Activated CD8-positive, alpha-beta memory T cell treated with anti-CD3 and anti-CD28 coated beads for 4 hours (primary cell): ENCODE results near the gene SLC25A21.

Experiments used
- DNase-seq, 2 donors: peaks; one replicate each; pipeline ENCODE4 v3.0.0-alpha.2; 2020; ENCODE audit warnings: low read depth in 2 of 2

SLC25A21 gene

DNA sequence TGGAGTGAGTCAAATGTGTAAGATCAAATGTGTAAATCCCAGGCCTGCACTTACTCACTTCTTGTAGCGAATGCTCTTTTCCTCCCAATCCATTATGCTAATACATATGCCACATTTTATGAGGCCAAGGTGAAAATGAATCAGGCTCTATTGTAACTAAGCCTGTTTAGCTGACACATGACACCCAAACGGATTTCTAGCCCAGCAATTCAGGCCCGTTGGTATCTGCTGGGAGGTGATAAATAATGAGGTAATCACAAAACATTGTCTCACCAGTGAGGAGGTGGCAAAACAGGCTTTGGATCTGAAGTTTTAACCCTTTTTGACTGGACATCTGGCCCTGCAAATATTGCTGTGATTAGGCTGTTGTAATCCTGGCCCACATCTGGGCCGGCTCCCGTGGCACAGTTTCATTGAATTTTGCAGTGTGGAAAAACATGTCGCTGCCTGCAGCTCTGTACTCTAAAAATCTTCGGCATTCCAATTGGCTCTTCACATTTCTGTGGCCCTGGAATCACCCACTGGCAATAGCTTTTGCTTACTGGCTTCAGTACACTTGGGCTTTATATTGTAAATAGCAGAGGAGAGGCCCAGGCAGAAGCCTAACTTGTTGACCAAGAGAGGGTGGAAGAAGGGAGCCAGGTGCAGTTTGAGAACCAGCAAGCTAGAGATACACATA lies 404.7 kb downstream of the SLC25A21 start:
- no peak for DNase-seq

DNA sequence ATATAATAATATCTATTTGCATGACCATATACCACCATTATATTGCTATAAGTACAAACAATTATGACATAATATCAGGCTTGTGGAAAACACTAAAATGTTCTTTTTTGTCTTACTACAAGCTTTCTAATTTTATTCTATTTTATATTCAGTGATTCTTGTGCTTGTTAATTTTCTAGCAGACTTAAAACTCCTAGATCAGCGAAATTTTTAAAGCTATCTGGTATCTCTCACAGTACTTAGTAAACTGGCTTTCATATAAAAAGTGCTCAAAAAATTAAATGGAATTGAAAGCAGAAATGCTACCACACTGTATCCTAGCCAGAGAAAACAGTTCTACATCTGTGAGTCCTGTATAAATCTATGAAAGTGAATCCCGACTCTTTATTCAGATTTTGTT lies 405.4 kb downstream of the SLC25A21 start:
- no peak for DNase-seq

DNA sequence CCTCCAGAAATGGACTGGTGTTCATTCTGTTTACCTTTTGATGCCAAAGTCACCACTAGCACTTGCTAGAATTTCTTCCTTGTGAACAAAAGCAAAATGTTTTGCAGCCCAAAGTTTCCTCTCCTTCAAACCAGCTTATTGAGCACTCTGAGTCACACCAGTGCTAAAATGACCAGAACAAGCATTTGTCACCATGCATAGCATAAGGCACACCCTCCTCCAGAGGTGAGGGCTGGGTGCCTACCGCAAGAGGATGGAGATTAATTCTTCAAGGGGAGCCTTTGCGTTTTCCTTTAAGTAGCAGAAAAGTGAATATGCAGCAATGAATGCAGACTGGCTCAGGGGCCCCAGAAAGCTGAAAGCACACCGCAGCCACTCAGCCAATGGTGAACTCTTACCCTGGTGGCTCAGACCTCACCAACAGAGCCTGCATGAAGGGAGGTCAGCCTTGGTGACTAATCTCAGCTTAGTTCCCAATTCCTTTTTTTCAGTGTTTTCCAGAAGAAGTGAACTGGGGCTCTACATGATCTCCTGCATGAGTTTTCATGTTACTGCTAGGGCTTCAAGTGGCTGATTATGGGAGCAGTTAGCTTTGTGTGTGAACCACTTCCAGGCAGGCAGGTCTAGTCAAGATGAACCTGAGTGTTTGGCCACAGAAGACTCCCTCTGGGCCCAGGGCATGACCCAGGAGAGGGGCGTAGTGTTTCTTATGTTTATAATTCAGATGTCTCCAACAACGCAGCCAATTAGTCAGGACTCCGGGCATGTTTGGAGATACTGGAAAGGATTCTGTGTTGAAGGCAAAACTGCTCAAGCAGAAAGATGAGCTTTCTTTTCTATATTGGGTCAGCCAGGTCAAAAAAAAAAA lies 414.4 kb downstream of the SLC25A21 start:
- no peak for DNase-seq

DNA sequence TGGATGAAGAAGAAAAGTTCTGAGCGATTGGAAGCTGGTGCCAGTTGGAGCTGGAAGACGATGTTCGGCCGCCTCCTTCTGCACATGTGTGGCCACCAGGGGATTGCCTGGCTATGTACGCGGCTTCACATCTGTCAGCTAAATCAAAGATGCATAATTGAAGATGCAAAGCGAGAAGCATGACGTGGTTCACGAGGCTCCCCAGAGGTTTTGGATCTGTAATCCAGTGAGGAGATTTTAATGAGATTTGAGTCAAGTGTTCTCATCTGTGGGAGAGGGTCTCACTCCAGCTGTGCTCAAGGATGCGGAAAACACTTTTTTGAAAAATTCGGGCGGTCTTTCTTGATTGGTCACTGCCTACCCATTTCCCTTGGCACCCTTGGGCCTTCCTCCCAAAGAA lies 416.2 kb downstream of the SLC25A21 start:
- no peak for DNase-seq

DNA sequence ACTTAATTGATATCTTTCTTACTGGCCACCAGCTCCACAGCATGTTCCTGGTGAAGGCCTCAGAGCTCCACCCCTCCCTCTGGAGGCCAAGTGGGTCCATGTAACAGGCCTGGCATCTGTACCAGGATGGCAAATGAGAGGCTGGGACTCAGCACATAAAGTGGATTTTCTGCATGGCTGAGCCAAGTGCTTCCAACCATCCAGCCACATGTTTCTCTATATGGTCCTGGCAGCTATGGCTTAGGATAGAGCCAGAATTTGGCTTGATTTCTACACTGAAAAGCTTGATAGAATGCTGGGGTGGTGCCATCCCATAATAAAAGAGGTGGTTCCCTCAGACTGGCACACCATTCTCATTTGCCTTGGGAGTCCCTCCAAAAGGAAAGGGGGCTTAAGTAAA lies 416.6 kb downstream of the SLC25A21 start:
- no peak for DNase-seq

DNA sequence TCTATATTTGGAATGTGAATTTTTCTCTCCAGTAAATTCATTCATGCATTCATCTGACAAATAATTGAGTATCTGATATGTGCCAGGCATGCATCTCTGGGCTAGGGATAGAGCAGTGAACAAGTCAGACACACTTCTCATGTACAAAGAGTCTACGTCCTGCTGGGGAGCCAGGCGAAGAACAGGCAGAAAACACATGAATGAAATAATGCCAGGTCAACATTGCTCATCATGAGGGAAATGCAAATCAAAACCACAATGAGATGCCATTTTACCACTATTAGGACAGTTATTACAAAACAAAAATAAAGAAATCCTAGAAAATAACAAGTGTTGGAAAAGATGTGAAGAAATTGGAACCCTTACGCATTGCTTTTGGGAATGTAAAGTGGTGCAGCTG lies 420.5 kb downstream of the SLC25A21 start:
- DNase-seq, result no peak

DNA sequence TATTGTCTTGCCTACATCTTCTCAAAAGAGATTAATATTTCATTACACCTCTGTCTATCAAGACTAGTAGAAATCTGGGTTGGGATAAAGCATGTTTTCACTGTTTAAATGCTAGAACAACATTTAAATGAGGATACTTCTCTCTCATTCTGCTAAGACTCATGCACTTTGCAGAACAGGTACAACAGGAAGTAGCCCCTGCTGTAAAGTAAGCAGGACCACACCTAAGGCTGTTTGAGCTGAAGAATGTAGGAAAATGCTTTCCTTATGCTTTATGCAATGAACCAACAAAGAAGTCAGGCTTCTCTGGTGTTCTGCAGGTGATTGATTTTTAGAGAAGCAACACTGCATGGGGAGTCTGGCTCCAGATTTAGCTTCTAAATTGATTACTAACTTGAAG lies 421.3 kb downstream of the SLC25A21 start:
- DNase-seq, result no peak

DNA sequence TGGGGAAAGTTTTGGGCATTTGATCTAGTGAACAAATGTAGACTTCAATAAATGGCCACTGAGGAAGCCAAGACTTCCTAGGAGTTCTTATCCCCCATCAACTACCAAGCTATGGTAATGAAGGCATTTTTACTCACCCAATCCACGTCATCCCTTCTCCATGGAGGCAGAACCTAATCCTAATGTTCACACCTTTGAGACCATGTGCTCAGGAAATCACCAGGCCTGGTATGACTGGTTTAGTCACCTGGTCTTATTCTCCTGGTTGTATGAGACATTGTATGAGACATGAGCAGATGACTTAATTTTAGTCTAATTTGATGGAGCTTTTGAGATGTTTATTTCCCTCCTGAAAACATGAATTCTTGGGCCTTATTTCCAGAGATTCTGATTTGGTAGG lies 422.2 kb downstream of the SLC25A21 start:
- no peak for DNase-seq

DNA sequence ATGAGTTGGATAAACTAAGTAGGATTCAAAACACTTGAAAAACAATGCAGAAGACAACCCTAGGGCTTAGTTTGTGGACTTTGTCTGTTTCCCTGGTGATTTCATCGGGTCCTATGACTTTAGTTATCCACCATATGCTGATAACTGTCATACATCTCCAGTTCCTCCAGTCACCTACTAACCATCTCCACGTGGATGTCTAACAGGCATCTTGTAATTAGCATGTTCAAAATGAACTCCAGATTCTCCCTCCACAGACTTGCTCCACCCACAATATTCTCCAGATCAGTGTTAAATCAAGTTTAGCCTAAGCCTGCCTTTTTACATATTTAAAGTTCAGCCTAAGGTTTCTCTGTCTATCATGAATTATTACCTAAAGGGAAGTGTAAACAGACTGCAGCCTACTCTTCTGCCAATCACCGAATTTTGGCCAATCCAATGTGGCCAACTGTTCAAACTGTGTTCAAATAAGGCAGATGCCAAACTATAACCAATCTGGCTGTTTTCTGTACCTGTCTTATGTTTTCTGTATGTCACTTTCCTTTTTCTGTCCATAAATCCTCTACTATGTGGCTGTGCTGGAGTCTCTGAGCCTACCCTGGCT lies 423.7 kb downstream of the SLC25A21 start:
- no peak for DNase-seq

DNA sequence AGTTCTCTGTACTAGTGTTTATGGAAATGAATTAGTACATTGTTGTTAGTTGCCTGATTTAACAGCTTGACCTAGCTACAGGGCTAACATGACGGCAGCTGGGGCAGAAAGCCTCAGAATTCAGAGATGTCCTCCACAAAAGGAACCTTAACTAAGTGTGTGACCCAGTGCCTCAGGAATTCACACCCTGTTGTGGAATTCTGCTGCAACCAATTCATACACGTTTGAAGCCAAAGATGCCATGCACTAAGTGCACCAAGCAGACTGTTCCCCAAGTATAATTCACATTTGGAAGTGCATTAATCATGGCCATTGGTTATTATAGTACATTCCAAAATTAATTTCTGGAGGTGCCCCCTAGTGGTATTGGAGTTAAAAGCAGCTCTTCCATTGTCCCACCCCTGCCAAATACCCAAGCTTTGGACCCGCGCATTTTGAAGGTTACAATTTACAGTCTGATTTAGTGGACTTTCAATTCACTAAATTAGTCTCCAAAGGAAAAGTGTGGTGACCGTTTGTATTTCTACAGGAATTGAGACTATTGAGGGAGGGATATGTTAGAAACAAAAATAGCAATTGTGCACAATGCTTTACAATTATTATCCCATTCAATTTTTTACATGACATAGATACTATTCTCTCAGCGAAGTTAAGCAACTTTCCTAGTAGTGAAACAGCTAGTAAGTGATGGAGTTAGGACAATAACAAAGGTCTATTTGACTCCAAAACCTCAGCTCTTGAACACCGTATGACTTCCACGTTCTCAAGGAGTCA lies 424.8 kb downstream of the SLC25A21 start:
- DNase-seq, result no peak

DNA sequence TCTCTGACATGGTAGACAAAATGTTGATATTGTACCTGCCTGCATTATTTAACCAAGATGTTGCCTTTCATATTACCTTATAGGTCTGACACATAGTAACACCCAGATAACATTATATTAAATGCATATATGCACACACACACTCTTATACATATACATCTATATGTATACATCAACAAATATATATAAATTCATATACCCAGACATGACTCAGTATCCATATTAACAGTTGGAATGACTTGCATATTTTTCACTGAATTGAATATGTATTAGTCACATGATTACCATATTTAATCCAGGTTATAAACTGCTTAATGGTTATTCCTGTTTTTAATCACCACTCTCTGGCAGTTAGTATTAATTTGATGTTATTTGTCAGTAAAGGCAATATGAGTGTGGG lies 425.5 kb downstream of the SLC25A21 start:
- DNase-seq, result no peak

DNA sequence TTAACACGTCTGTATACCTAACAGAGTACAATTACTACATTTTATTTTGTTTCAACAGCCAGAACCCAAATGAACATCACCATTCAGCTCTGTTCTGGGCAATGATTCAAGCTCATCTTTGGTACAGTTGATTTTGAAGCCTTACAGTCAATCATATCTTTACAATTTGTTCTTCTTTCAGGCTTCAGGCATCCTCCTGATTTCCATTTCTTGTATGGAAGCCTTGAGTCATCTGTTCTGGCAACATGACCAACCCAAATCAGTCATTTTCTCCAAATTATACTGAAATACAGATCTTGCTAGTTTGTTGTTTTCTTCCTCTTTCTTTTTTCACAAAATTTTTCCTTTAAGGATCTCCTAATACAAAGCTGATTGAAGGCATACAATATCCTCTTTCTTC lies 430.5 kb downstream of the SLC25A21 start:
- no peak for DNase-seq

DNA sequence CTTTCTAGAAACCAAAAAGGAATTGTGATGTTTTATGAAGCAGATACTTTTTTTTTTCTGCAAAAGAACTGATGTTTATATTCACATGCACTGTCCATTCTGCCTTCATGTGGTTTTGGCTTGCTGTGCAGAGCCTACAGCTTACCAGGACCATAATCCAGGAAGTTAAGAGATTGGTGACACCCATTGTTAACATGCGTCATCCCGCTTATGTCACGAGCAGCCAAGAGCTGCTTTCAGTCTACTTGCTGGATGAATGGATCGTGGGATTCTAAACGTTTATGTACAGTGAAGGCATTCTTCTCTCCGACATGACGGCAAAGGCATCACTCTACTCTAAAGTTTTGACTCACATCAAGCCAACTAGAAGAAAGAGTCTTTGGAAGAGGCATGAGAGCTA lies 434.1 kb downstream of the SLC25A21 start:
- no peak for DNase-seq

DNA sequence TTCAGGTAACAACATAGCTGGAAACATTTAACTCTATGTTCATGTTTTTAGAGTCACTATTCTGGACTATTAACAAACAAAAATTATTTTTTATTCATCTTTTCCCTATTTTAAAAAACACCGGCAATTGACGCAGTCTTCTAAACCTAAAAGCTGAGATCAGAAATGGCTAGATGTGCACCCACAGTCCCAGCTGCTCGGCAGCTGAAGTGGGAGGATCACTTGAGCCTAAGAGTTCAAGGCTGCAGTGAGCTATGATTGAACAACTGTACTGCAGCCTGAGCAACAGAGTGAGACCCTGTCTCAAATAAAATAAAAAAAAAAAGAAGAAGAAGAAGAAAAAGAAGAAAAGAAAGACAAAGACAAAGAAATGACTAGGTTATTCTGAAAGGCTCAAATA lies 446.3 kb downstream of the SLC25A21 start:
- no peak for DNase-seq

DNA sequence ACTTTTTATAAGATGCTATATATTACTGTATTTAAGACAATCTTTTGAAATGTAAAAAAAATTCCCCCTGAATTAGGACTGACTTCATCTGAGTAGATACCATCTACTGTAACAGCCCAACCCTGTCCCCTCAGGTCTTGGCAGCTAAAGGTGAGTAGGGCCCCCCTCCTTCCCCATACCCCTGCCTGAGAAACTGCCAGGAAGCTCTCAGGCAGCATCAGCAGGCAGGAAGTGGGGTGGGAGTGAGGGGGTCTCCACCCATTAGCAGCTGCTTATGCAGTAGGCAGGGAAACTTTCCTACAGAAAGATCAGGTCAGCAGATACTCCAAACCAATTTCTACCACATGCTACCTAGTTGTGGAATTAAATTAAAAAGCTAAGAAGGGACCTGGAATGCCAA lies 448.2 kb downstream of the SLC25A21 start:
- no peak for DNase-seq

DNA sequence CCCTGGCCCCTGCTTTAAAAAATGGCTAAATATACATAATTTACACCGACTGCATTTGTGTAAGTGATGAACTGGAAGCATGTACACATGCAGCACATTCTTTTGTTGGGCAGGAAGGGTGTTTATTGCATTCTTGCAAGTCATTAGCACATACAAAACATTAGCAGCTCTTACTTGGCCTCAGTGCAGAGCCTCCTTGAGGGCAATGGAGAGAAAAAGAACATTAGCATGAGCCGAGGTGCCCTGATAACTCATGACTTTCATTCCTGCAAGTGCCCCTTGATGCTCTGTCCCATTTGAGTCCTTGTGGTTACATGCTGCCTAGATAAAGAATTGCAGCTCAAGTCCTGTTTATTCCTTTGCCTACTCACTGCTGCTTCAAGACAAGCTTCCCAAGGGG lies 448.9 kb downstream of the SLC25A21 start:
- DNase-seq, result no peak

DNA sequence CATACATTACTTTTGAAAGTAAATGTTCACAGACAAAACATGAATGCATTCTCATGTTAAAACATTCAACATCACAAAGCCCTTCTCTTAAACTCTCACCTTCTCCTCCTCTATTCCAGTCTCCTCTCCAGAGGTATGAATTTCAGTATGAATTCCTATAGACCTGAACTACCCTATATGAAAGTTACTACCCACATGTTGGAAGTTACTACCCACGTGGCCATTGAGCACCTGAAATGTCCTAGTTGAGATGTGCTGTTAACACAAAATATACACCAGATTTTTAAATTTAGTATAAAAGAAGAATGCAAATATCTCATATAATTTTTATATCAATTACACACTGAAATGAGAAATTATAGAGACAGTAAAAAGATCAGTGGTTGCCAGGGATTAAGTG lies 450.5 kb downstream of the SLC25A21 start:
- no peak for DNase-seq

DNA sequence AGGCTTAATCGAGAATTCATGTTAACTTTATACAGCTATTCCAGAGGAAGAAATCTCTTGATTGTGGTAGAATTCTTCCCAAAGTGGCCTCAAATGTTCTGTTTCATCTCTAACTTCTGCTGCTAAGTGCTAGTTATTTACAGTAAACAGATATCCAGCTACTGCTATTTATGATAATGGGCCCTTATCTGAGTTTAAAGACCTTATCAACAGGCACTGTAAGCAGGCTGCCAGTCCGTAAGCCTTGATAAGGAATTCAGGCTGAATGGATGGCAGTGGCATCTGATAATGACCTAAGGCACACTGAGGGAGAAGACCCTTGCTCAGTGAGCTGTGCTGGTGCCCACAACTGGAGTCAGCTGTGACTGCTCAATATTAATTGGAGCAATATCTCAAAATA lies 451.7 kb downstream of the SLC25A21 start:
- no peak for DNase-seq

DNA sequence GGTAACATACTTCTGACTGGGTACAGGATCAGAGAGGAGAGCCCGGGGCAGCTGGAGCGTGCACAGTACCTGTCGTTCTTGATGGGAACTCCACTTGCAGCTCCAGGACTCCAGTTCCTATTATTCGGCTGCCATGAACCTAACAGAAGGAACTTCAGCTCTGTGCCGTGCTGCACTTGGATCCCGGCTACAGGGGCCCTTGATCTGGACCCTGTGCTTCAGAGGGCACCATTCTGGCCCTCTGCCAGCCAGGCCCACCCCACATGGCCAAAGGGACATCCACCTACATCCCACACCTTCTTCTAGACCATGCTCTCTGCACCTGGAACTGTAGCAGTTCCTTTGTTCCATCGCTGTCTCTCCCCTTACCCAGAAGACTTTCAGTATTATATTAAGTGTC lies 452.6 kb downstream of the SLC25A21 start:
- no peak for DNase-seq

DNA sequence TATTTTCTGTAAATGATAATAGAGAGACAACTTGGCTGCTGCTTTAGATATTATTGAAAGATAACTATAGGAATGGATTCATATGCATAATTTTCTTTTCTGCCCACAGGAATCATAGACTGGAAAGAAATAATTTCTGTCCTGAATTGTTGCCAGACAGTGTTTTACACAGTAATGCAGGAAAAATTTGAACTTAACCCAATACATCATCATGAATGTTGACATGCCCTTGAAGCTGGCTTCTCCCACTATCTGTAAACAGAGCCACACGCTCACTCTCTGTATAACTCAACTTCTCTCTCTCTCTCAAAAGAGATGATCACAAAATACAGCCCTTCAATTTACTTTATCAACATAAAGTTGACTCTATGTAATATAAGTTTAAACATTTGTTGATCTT lies 454.2 kb downstream of the SLC25A21 start:
- DNase-seq, result no peak

DNA sequence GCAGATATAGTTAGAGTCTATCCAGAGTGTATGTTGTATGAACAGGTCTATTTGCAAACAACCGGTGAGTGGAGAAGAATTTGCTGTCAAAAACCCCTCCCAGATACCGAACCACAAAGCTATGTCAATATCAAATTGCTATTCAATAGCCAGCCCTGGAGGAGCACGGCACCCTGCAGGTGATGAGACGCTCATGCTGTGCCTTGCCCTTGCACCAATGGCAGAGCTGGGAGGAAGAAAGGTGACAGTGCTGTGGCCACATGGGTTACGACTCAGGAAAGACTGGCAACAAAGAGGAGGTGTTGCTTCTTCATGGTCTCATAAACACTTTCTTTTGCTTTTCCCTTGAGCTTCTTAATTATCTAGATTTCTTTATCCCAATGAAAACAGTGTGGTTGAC lies 455.0 kb downstream of the SLC25A21 start:
- no peak for DNase-seq

DNA sequence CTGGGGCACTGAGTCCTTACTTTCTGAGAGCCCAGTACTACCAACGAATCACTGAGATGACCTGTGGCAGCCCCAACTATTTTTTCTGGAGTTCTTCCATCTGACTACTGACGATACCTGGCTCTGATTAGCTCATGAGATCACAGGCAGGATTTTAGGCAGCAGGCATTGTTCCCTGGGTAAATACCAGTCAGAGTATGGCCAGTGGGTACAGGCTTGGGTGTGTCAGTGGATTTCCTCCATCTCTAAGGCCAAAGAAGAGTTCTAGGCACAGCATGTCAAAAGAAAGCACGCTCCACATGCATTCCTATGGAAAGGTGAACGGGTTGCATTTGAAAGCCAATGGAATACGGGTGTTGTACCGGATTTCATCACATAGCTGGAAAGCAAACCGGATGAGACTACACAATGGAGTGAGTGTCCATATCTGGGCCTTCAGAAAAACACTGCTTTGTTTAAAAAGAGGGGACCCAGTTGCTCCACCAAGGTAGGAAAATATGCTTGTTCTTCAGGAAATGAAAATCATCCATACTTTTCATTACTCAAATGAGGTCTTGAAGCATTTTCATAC lies 455.7 kb downstream of the SLC25A21 start:
- DNase-seq, result no peak
